ENCODE results near the gene GM2A. TPM values are rescaled to one million over a fixed set of nuclear protein-coding genes. Genes with fewer than 3 reads are reported as not detected.

Gene GM2A
- total and polyA plus RNA-seq, 12 donors, result 15.5 to 81.3 (median 53.9) TPM

- H3K4me3 ChIP-seq, result no peak overlapping the region
- peak overlapping the region in 4 of 5 donors; percentile 41 to 84 (median 58) for H3K27ac ChIP-seq
- H3K36me3 ChIP-seq (replicated peaks in 1 of 2), result no peaks in the 10 kb centered on the region
- DNase-seq, result peak in 4 of 7 donors; percentile 14 to 53 (median 21)
- H3K9me3 ChIP-seq (replicated peaks in 1 of 3), result no peaks in the 10 kb centered on the region
- TF ChIP-seq POLR2A (IDR thresholded peaks at IDR 0.05), result no peak
- no peaks in the 10 kb centered on the region for H3K27me3 ChIP-seq
- H3K4me1 ChIP-seq (replicated peaks in 1 of 2), result peaks cover 14 to 19% of the 10 kb centered on the region in 2 donors
- intact Hi-C loops (cut with DNase I), result no loop called here
- 17 to 49% (median 37%) methylated on average over 4 to 5 of the region's 5 CpGs for WGBS, 4 donors
Observed at GRCh38 chr5:151208481-151208914, 44.5 kb upstream of the GM2A start.

GRCh38 chr5:151212406-151212798, 40.6 kb upstream of the GM2A start:
- Histone ChIP-seq H3K4me1 (replicated peaks in 1 of 2) (peaks cover 35 to 54% of the 10 kb centered on the region in 2 donors), H3K27me3 (no peaks in the 10 kb centered on the region), H3K4me3 (no peak overlapping the region), H3K36me3 (replicated peaks in 1 of 2) (no peaks in the 10 kb centered on the region), H3K9me3 (replicated peaks in 1 of 3) (no peaks in the 10 kb centered on the region), H3K27ac (peak overlapping the region in 2 of 5 donors; percentile 13 to 53)
- intact Hi-C loops (cut with DNase I), result no loop called here
- WGBS, 4 donors, result 62 to 75% (median 70%) methylated on average over 3 of the region's 3 CpGs
- DNase-seq, result peak in 3 of 7 donors; percentile 9 to 30 (median 12)
- TF ChIP-seq CTCF (IDR thresholded peaks at IDR 0.05), result no peak
- TF ChIP-seq POLR2A (IDR thresholded peaks at IDR 0.05), result no peak

- WGBS, 4 donors, result 28 to 44% (median 37%) methylated on average over 3 to 9 of the region's 9 CpGs
- peak overlapping the region in 4 of 5 donors; percentile 40 to 88 (median 80) for H3K27ac ChIP-seq
- intact Hi-C loops (cut with DNase I), result no loop called here
- H3K36me3 ChIP-seq (replicated peaks in 1 of 2), result no peaks in the 10 kb centered on the region
- H3K9me3 ChIP-seq (replicated peaks in 1 of 3), result no peaks in the 10 kb centered on the region
- no peaks in the 10 kb centered on the region for H3K27me3 ChIP-seq
- H3K4me3 ChIP-seq, result no peak overlapping the region
- DNase-seq, result peak; percentile 49 to 81 (median 80)
- H3K4me1 ChIP-seq (replicated peaks in 1 of 2), result peaks cover 29 to 62% of the 10 kb centered on the region in 2 donors
- TF ChIP-seq POLR2A (IDR thresholded peaks at IDR 0.05) (no peak), CTCF (IDR thresholded peaks at IDR 0.05) (no peak)
Observed at GRCh38 chr5:151213803-151214613, 39.0 kb upstream of the GM2A start.

- WGBS, 4 donors, result 27 to 64% (median 53%) methylated on average over 7 to 10 of the region's 10 CpGs
- Histone ChIP-seq H3K4me3 (no peak overlapping the region), H3K27ac (peak overlapping the region; percentile 8 to 88 (median 76)), H3K27me3 (no peaks in the 10 kb centered on the region), H3K36me3 (replicated peaks in 1 of 2) (no peaks in the 10 kb centered on the region), H3K9me3 (replicated peaks in 1 of 3) (no peaks in the 10 kb centered on the region), H3K4me1 (replicated peaks in 1 of 2) (peaks cover 23 to 60% of the 10 kb centered on the region in 2 donors)
- intact Hi-C loops (cut with DNase I), result no loop called here
- TF ChIP-seq POLR2A (IDR thresholded peaks at IDR 0.05) (peak in 1 of 2 donors; percentile 40), CTCF (IDR thresholded peaks at IDR 0.05) (no peak)
- DNase-seq, result peak; percentile 55 to 89 (median 83)
Observed at GRCh38 chr5:151214614-151215545, 38.1 kb upstream of the GM2A start.
